Glutamatergic neuron (in vitro differentiated cells): ENCODE measurements around the gene CAMK1D. TPM values are rescaled to one million over a fixed set of nuclear protein-coding genes. Genes with fewer than 3 reads are reported as not detected.

ENCODE experiments used
- DNase-seq: peaks from one replicate; pipeline ENCODE4 v3.0.0; 2022
- H3K27ac Mint-ChIP-seq: one replicate; pipeline ENCODE4 v1.8.0; 2020; ENCODE audit warnings: mild to moderate bottlenecking, mixed read lengths, inconsistent platforms; ENCODE audit not compliant: unreplicated experiment
- H3K27me3 Mint-ChIP-seq: one replicate; pipeline ENCODE4 v1.8.0; 2020; ENCODE audit warnings: mild to moderate bottlenecking, moderate library complexity, mixed read lengths, inconsistent platforms; ENCODE audit not compliant: unreplicated experiment
- H3K36me3 Mint-ChIP-seq: one replicate; pipeline ENCODE4 v1.8.0; 2020; ENCODE audit warnings: mild to moderate bottlenecking, mixed read lengths, inconsistent platforms; ENCODE audit not compliant: unreplicated experiment
- H3K4me1 Mint-ChIP-seq: one replicate; pipeline ENCODE4 v1.8.0; 2020; ENCODE audit warnings: mild to moderate bottlenecking, low read depth, mixed read lengths, inconsistent platforms; ENCODE audit not compliant: unreplicated experiment
- H3K4me3 Mint-ChIP-seq: one replicate; pipeline ENCODE4 v1.8.0; 2020; ENCODE audit warnings: mild to moderate bottlenecking, mixed read lengths, inconsistent platforms; ENCODE audit not compliant: unreplicated experiment
- H3K9me3 Mint-ChIP-seq: one replicate; pipeline ENCODE4 v1.8.0; 2020; ENCODE audit warnings: mild to moderate bottlenecking, moderate library complexity, mixed read lengths, inconsistent platforms; ENCODE audit not compliant: unreplicated experiment
- CTCF ChIP-seq: fragments of 200-600 bp; sonication (generic); IDR thresholded peaks from one replicate; pipeline ENCODE4 v1.5.0; 2021; ENCODE audit not compliant: partially characterized antibody, unreplicated experiment
- total RNA-seq: library from RNA; stranded (reverse); fragmentation: NEBNext Ultra II Directional; extraction: Animal tissue kit (Norgen Biotek cat#: 25700); gene quantifications from one replicate; pipeline ENCODE4 v1.2.1, GENCODE V29; 2021; ENCODE audit not compliant: unreplicated experiment

Gene CAMK1D
- total RNA-seq, 1 donor from 2014 or later = 29.8 TPM

GRCh38 chr10:12644380-12645144, 295.2 kb downstream of the CAMK1D start:
- TF ChIP-seq CTCF = no peak
- no peak overlapping the region for H3K27ac Mint-ChIP-seq
- H3K9me3 Mint-ChIP-seq = peaks cover 2% of the 10 kb centered on the region
- no peak for DNase-seq
- H3K27me3 Mint-ChIP-seq = no peaks in the 10 kb centered on the region
- no peak overlapping the region for H3K4me3 Mint-ChIP-seq
- H3K4me1 Mint-ChIP-seq = peaks cover 7% of the 10 kb centered on the region
- H3K36me3 Mint-ChIP-seq = no peaks in the 10 kb centered on the region

GRCh38 chr10:12645449-12645848, 296.1 kb downstream of the CAMK1D start:
- Mint-ChIP-seq H3K4me1 (no peaks in the 10 kb centered on the region), H3K27ac (no peak overlapping the region), H3K27me3 (no peaks in the 10 kb centered on the region), H3K36me3 (no peaks in the 10 kb centered on the region), H3K4me3 (no peak overlapping the region), H3K9me3 (peaks cover 2% of the 10 kb centered on the region)
- DNase-seq = no peak
- TF ChIP-seq CTCF = no peak

- Mint-ChIP-seq H3K27ac (no peak overlapping the region), H3K27me3 (no peaks in the 10 kb centered on the region), H3K4me1 (no peaks in the 10 kb centered on the region), H3K9me3 (peaks cover 2% of the 10 kb centered on the region), H3K36me3 (no peaks in the 10 kb centered on the region), H3K4me3 (no peak overlapping the region)
- no peak for DNase-seq
- no peak for TF ChIP-seq CTCF
Observed at GRCh38 chr10:12649012-12649584, 299.8 kb downstream of the CAMK1D start.

GRCh38 chr10:12650122-12650521, 300.8 kb downstream of the CAMK1D start:
- no peak for DNase-seq
- Mint-ChIP-seq H3K27ac (no peak overlapping the region), H3K36me3 (no peaks in the 10 kb centered on the region), H3K9me3 (peaks cover 2% of the 10 kb centered on the region), H3K27me3 (no peaks in the 10 kb centered on the region), H3K4me3 (no peak overlapping the region), H3K4me1 (no peaks in the 10 kb centered on the region)
- no peak for TF ChIP-seq CTCF
